Measurements from ENCODE around the gene KLF14. TPM values are rescaled to one million over a fixed set of nuclear protein-coding genes. Genes with fewer than 3 reads are reported as not detected.
"Not testable (repeated sequence)": the region's sequence is repeated elsewhere in the genome, so short reads cannot be mapped to it uniquely, and the experiment has no call there.

KLF14 gene
- total RNA-seq, 6 experiments from 2014 or later, result not detected

DNA sequence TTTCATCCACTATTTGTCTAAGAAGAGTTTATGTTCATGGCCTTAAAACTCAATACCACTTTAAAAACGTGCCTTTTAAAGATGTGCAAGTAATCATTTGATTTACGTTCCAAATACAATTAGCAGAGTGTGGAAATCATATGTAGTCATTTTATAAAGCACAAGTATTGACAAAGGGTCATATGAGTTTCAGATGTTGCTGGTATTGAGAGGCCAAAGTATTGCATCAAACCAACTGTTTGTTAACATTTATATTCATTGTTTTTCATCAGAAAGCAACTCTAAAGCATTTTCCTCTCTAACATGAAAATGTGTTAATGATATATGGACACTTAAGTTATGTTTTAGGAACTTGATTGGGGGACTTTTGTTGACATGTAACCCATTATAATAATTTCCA lies 36.2 kb downstream of the KLF14 start:
- H3K36me3 Mint-ChIP-seq (ENCODE audit: low read depth), result no peaks in the 10 kb centered on the region
- no peak for DNase-seq
- no peaks in the 10 kb centered on the region for H3K9me3 Mint-ChIP-seq
- no peaks in the 10 kb centered on the region for H3K4me1 Mint-ChIP-seq (ENCODE audit: low read depth)
- H3K4me3 Mint-ChIP-seq, result no peak overlapping the region
- TF ChIP-seq CTCF (IDR thresholded peaks at IDR 0.05), result no peak
- no peak overlapping the region for H3K27ac Mint-ChIP-seq
- H3K27me3 Mint-ChIP-seq (ENCODE audit: insufficient read depth), result peaks cover 2% of the 10 kb centered on the region; the same call in 1 of the 2 replicates

DNA sequence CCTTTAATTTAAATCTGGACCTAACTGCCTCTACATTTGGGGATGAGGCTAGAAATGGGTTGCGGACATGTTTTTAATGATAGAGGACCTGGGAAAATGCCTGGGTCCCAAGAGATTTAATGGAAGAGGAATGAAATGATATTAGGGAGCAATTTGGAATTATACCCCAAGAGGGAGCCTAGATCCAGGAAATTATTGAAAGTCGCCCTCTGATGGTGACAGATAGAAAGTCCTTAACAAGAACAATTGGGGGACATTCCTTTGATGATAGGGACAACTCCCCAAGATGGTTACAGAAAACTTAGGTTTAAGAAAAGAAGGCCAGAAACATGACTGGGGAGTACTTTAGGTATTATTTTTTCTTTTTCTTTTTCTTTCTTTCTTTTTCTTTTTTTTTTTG lies 38.2 kb downstream of the KLF14 start:
- Mint-ChIP-seq H3K4me1 (ENCODE audit: low read depth) (no peaks in the 10 kb centered on the region), H3K27me3 (ENCODE audit: insufficient read depth) (peaks cover 7% of the 10 kb centered on the region), H3K4me3 (no peak overlapping the region), H3K27ac (no peak overlapping the region), H3K36me3 (ENCODE audit: low read depth) (no peaks in the 10 kb centered on the region), H3K9me3 (no peaks in the 10 kb centered on the region)
- TF ChIP-seq CTCF (IDR thresholded peaks at IDR 0.05), result peak; percentile 82
- DNase-seq, result peak; percentile 58

GRCh38 chr7:130692396-130692795 lies 41.6 kb downstream of the KLF14 start:
- H3K4me3 Mint-ChIP-seq; H3K27ac Mint-ChIP-seq; H3K4me1 Mint-ChIP-seq (ENCODE audit: low read depth); H3K9me3 Mint-ChIP-seq; H3K36me3 Mint-ChIP-seq (ENCODE audit: low read depth); DNase-seq: not testable (repeated sequence)
- H3K27me3 Mint-ChIP-seq (ENCODE audit: insufficient read depth), result peaks cover 14% of the 10 kb centered on the region

DNA sequence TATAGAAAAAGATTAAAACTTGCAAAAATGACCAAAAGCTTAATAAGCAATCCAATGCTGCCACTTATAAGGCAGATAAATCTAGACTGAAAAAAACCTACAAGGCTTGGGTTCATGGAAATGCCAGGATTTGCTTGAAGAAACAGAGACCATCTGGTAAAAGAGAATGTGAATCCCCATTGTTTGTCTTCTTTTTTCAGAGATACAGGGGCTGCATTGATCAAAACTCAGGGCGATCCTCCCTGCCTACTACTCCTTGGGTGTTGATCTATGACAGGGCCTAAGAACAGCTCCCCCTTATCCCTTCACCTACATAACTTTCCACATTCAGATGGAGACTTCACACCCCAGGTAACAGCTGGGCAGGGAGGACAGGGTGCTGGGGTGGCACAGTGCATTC lies 44.3 kb downstream of the KLF14 start:
- DNase-seq, result no peak
- Mint-ChIP-seq H3K4me3 (no peak overlapping the region), H3K27ac (no peak overlapping the region), H3K27me3 (ENCODE audit: insufficient read depth) (peaks cover 25% of the 10 kb centered on the region), H3K9me3 (no peaks in the 10 kb centered on the region), H3K36me3 (ENCODE audit: low read depth) (no peaks in the 10 kb centered on the region), H3K4me1 (ENCODE audit: low read depth) (no peaks in the 10 kb centered on the region)
- no peak for TF ChIP-seq CTCF (IDR thresholded peaks at IDR 0.05)

DNA sequence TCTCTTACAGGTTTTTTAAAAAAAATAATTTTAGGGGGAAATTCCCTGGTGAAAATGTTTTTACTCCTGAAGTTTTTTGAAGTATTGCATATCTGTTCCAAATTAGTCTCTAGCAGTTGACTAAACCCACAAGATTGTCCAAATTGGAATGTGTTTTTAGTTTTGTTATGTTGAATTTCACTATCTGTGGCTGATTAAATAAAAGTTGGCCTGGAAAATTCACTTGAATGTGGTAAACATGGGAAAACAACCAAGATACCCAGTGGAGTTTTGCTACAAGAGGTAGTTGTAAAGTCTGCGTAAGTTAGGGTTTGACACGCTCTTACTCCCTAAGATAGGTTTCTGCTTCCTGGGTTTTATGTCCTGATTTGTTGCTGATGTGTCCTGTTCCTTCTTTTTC lies 51.0 kb downstream of the KLF14 start:
- Mint-ChIP-seq H3K27me3 (ENCODE audit: insufficient read depth) (peaks cover 14% of the 10 kb centered on the region), H3K27ac (no peak overlapping the region), H3K4me3 (no peak overlapping the region), H3K36me3 (ENCODE audit: low read depth) (no peaks in the 10 kb centered on the region), H3K9me3 (no peaks in the 10 kb centered on the region), H3K4me1 (ENCODE audit: low read depth) (no peaks in the 10 kb centered on the region)
- no peak for DNase-seq
- no peak for TF ChIP-seq CTCF (IDR thresholded peaks at IDR 0.05)

Other genes starting within 250 kb of the KLF14 start
- 1 to 10 TPM in 4 of 6 experiments, under 1 TPM in 2; 0.28 to 3.7 (median 2.1) TPM for gene MEST, start 242.1 kb downstream of the KLF14 start, total RNA-seq (2021; fragmentation: NEBNext Ultra II Directional; extraction: Animal tissue kit (Norgen Biotek cat#: 25700))
- gene COPG2, start 65.5 kb downstream of the KLF14 start, total RNA-seq (2021; fragmentation: NEBNext Ultra II Directional; extraction: Animal tissue kit (Norgen Biotek cat#: 25700)), result 10 to 100 TPM; 20.2 to 25.4 (median 23.9) TPM
- not detected for gene TSGA13, start 47.7 kb downstream of the KLF14 start, total RNA-seq (2021; fragmentation: NEBNext Ultra II Directional; extraction: Animal tissue kit (Norgen Biotek cat#: 25700))

All from HFFc6 (cell line).